Bronchial epithelial cell (primary cell): ENCODE data around the gene CSRP1. TPM values are rescaled to one million over a fixed set of nuclear protein-coding genes. Genes with fewer than 3 reads are reported as not detected.

Source experiments
- DNase-seq: peaks from one replicate; pipeline ENCODE4 v3.0.0-alpha.2; 2010; ENCODE audit warnings: low read depth
- FAIRE-seq: peaks from 2 replicates; lab custom pipeline; 2011; peaks lifted over from hg19 to GRCh38; lab: Jason Lieb, UNC
- H3K27me3 ChIP-seq: 2 replicates; pipeline ENCODE4 v1.5.1; 2011; ENCODE audit warnings: low read length; ENCODE audit not compliant: control insufficient read depth, insufficient read depth
- H3K36me3 ChIP-seq: 2 replicates; pipeline ENCODE4 v1.5.1; 2011; ENCODE audit warnings: low read length; ENCODE audit not compliant: control insufficient read depth, insufficient read depth
- H3K4me3 ChIP-seq: 2 replicates; pipeline ENCODE4 v1.5.1; 2011; ENCODE audit warnings: mild to moderate bottlenecking, low read depth, low read length, control low read depth
- CTCF ChIP-seq: IDR thresholded peaks from 2 replicates; pipeline ENCODE4 v1.5.1; 2011; ENCODE audit warnings: mild to moderate bottlenecking, moderate library complexity, low read length, control low read depth, inconsistent platforms; ENCODE audit not compliant: insufficient read depth, severe bottlenecking
- total RNA-seq: library from RNA; depleted of rRNA; stranded (reverse); fragments of >200 nt; gene quantifications from 2 replicates; pipeline ENCODE4 v1.2.1, GENCODE V29; 2014

Gene CSRP1
- total RNA-seq, 1 donor from 2014 or later: 257 TPM

- DNase-seq (no peak), FAIRE-seq (no peak)
- Histone ChIP-seq H3K4me3 (no peak overlapping the region), H3K27me3 (no peaks in the 10 kb centered on the region), H3K36me3 (no peaks in the 10 kb centered on the region)
- no peak for TF ChIP-seq CTCF
These were observed 63.2 kb downstream of the CSRP1 start for GRCh38 chr1:201443747-201444146.

GRCh38 chr1:201436969-201437368 lies 70.0 kb downstream of the CSRP1 start:
- no peak overlapping the region for H3K4me3 ChIP-seq
- no peaks in the 10 kb centered on the region for H3K27me3 ChIP-seq
- TF ChIP-seq CTCF: no peak
- no peak for DNase-seq
- FAIRE-seq: no peak
- H3K36me3 ChIP-seq: no peaks in the 10 kb centered on the region

DNA sequence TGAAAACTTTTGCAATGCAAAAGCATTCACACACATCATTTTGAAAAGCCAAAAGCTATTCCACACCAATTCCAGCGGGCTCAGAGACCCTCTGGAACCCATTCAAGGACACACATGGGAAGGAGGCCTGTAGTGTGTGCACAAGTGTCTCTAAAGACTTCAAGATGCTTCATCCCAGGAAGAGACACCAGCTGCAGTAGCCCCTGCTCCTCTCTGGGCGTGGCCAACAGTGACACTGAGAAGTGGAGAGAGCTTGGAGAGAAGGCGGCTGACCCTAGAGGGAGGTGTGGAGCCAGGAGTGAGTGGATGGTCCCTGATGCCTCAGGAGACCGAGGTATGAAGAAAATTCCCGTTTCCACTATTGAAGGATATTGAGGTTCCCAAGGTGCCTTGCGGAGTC lies 70.5 kb downstream of the CSRP1 start:
- TF ChIP-seq CTCF: peak; percentile 14
- H3K4me3 ChIP-seq: no peak overlapping the region
- DNase-seq (no peak), FAIRE-seq (no peak)
- no peaks in the 10 kb centered on the region for H3K27me3 ChIP-seq
- H3K36me3 ChIP-seq: no peaks in the 10 kb centered on the region

DNA sequence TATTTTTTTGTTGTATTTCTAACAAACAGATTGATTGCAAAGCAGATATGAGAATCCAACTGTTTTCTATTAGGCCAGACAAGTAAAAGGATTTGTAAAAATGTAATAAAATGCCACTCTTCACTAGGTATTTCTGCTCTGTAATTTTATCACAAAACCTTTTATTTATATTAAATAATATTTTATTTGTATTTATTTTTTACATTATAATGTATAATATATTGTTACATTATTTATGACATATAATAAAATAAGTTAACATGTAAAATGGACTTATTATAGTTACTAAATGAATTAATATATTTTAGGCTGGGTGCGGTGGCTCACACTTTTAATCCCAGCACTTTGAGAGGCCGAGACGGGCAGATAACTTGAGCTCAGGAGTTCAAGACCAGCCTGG lies 72.7 kb downstream of the CSRP1 start:
- Histone ChIP-seq H3K27me3 (no peaks in the 10 kb centered on the region), H3K36me3 (no peaks in the 10 kb centered on the region), H3K4me3 (no peak overlapping the region)
- FAIRE-seq (no peak), DNase-seq (no peak)
- no peak for TF ChIP-seq CTCF

DNA sequence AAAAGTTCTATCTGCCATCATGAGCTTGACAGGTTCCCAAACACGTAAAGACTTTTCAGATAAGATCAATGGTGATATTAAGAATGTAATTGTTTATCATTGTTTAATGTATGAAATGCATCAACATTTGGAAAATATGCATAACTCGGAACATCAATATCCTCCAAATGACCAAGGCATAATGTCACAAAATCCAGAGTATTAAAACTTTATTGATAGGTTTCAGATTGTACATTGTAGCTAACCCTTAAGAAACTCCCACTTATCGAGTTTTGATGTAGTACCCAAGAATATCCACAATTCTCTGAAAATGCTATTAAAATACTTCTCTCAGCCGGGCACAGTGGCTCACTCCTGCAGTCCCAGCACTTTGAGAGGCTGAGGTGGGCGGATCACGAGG lies 73.3 kb downstream of the CSRP1 start:
- DNase-seq (no peak), FAIRE-seq (no peak)
- TF ChIP-seq CTCF: no peak
- Histone ChIP-seq H3K36me3 (no peaks in the 10 kb centered on the region), H3K27me3 (no peaks in the 10 kb centered on the region), H3K4me3 (no peak overlapping the region)

Other genes with a start within 250 kb of the CSRP1 start
- 117 and 337 TPM in 2 replicates for gene PKP1, start 223.6 kb downstream of the CSRP1 start, total RNA-seq
- 0.26 and 2.0 TPM in 2 replicates for gene TNNT2, start 129.4 kb downstream of the CSRP1 start, total RNA-seq
- 156 and 220 TPM in 2 replicates for gene LAD1, start 107.8 kb downstream of the CSRP1 start, total RNA-seq
- gene TNNI1, start 85.4 kb downstream of the CSRP1 start, total RNA-seq: under 0.01 TPM in 1 of 2 replicates, not detected in the other
- 118 and 190 TPM in 2 replicates for gene PHLDA3, start 37.9 kb downstream of the CSRP1 start, total RNA-seq
- 1.4 and 1.6 TPM in 2 replicates for gene NAV1, start 32.0 kb upstream of the CSRP1 start, total RNA-seq